Stimulated activated CD4-positive, alpha-beta T cell treated with anti-CD3 and anti-CD28 coated beads, TNF-alpha, amount 100 ng/mL, for 24 hours (primary cell): ENCODE data around the gene PIP5K1C.

Experiments used
- DNase-seq, 3 experiments: peaks; one replicate each; pipeline ENCODE4 v3.0.0-alpha.2; 2020; ENCODE audit warnings: low read depth in 3 of 3

Gene PIP5K1C

DNA sequence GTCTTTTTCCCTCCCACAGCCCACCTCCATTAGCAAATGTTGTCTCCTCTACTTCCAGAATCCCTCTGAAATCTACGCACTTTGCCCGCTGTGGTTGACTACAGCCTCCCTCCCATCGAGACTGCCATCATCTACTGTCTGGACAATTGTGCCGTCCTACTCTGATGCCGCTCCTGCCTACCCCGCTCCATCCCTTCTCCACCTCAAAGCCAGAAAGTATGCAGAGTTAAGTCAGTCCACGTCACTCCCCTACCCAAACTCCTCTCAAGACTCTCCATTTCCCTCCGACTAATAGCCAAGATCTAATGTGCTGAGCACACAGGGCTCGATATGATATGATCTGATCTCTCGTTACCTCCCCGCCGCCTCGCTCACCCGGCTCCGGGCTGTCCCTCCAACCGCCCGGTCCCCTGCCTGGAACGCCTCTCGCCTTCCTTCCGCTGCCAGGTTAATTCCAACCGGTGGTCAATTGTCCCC, 74.2 kb downstream of the PIP5K1C start:
- no peak for DNase-seq

DNA sequence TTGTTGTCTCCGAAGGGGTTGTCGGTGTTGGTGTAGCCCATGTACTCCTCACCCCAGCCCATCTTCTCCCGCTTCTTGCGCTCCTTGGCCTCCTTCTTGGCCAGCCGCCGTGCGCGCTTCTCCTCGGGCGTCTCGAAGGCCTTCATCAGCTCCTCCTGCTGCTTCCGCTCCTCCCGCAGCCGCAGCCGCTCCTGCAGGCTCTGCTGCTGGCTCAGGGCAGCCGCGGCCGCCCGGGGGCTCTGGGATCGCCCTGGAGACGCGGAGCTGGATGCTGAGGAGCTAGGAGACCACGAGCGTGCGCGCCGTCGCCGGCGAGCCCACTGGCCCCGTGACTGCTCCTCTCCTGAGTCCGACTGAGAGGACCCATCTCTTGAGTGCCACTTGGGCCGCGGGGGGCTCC, 76.6 kb downstream of the PIP5K1C start:
- no peak for DNase-seq

DNA sequence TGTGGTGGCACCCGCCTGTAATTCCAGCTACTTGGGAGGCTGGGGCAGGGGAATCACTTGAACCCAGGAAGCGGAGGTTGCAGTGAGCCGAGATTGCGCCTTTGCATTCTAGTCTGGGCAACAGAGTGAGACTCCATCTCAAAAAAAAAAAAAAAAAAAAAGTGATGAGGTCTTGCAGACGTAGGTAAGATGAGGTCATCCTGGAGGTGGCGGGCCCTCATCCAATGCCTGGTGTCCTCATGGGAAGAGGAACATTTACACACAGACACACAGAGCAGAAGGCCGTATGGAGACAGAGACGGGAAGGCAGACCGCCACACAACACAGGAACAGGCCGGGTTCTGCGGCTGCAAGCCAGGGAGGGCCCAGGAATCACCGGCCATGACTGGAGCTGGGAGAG, 78.0 kb downstream of the PIP5K1C start:
- DNase-seq, result no peak

DNA sequence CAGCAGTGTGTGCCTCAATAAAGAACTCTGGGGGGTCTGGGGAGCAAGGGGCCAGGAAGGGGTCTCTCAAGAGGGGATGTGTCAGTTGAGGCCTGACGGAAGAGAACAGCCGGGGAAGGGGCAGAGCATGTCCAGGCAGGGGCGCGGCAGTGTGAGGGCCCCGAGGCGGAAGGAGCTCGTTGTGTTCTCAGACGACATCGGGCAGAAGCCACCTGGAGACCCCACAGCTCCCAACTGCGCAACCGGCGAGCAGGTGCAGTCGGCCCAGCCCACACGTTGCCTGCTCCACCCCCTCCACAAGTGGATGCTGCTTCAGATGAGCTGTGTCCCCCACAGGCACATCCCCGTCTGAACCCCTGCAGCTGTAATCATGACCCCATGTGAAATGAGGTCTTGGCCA, 78.6 kb downstream of the PIP5K1C start:
- no peak for DNase-seq

DNA sequence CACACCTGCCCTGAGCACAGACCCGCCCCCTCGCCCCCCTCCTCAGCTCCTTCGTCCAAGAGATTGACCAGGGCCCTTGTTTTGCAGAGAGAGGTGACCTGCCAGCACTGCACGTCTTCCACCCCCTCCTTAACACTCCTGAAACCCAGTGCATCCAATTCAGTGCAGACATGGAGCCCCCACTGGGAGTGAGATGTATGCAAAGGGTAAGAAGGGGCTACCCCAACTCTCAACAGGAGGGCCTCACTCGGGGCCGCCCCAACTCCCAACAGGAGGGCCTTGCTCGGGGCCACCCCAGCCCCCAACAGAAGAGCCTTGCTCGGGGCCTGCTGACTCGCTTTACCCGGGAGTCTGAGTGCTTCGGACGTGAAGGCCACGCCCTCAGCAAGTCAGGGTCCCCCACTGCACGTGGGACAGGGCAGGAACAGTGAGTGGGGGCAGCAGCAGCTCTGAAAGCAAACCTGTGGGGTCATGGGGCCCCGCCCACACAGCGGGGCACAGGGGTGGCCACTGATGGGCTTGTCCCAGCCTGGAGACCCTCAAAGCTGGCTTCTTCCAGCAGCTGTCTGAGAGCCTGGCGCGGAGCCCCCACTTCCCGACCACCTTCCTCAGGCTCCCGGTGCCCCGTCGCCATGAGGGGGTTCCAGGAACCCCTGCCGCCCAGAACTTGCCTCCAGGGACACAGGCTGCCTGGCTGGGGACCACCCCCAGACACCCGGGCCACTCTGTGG, 79.3 kb downstream of the PIP5K1C start:
- no peak for DNase-seq

DNA sequence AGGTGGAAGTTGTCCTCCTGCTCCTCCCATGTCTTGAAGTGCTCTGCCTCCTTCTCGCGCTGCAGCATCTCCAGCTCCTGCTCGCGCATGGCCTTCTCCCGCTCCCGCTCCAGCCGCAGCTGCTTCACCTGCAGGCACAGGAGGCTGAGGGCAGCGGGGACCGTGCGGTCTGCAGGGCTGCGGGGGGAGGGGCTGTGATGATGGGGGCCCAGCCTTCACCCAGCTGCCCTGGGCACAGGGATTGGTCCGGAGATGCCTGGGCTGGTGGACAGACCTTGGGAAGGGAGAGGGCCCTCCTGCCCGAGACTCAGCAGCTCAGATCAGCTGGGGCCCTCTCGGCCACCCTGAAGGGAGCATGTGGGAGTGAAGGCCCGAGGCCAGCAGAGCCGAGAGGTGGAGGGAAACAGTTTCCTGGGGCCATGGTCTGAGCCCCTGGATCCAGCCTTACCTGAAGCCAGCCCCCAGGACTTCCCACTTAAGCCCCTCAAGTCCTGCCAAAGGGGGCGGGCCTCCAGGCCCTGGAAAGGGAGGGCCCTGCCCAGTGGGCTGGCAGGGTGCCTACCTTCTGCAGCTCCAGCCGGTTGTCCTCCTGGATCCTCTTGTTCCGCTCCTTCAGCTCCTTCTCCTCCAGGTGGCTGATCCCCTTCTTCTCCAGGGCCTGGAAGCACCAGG, 80.0 kb downstream of the PIP5K1C start:
- no peak for DNase-seq

DNA sequence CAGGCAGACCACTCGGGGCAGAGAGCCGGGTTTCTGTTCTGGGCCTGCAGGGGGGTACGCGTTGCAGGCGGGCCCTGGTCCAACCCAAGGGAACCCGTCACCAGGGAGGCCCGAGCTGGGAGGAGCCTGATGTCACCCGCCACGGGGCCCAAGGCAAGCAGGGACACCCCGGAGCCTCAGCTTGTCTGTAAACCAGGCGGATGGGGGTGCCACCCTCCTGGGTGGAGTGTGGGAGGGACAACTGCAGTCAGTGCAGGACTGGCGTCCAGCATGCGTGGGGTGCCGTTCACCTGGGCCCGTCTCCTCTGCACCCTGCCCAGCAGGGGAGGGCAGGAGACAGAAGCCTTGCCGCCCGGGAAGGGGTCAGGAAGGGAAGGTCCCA, 80.6 kb downstream of the PIP5K1C start:
- no peak for DNase-seq

DNA sequence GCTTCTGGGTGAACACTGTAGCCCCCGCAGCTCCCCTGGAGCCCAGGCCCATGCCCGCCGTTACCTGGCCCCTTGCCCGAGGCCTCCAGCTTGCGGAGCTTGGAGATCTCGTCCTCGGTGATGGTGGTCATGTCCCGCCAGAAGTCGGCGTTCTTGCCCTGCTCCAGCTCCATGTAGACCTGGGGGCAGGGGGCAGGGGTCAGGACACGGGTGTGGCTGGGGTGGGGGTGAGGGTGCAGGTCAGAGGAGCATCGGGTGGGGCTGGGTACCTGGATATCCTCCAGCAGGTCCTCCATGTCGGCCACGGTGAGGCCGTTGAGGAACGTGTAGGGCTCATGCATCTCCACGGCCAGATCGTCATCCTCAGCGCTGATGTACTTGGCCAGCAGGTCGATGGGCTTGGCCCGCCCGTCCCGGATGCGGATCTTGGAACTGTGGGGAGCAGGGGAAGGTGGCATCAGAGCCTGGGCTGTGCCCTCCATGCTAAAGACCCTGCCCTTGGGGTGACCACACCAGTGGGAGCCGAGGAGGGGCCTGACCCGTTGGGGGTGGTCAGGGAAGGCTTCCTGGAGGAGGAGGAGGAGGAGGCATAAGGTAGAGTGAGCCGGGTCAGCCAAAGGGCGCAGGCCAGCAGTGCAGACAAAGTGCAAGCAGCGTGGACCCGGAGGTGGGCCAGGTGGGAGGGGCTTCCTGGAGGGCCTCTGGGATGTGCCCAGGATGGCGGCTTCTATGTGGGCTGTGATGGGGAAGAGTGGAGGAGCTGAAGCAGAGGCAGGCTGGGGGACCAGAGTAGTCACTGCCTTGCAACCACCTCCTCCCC, 81.2 kb downstream of the PIP5K1C start:
- DNase-seq, result no peak

DNA sequence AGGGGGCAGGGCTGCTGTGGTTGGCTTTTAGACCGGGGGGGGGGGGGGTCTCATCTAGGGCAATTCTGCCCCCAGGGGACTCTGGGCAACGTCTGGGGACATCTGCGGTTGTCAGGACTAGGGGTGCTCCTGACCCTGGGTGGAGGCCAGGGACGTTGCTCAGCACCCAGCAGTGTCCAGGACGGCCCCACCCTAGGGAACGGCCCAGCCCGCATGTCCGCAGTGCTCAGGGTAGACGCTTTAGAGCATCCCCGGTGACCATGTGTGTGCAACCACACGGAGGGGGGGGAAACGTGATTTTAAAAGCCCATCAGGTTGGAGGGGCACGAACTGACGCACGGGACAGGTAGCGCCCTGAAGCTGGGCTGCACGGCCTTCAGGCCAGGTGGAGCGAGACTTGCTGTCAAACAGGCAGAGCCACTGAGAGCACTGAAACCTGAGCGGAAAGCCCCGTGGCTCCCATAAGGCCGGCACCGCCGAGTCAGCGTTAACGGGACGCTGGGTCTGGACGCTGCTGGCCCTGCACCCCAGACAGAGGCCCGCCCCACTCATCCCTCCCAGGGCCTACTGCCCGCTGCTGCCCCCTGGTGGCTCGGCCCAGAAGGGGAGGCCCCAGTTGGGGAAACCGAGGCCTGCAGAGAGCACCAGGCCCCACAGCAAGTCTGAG, 82.0 kb downstream of the PIP5K1C start:
- DNase-seq, result peak; percentile 20 to 48 (median 35)

DNA sequence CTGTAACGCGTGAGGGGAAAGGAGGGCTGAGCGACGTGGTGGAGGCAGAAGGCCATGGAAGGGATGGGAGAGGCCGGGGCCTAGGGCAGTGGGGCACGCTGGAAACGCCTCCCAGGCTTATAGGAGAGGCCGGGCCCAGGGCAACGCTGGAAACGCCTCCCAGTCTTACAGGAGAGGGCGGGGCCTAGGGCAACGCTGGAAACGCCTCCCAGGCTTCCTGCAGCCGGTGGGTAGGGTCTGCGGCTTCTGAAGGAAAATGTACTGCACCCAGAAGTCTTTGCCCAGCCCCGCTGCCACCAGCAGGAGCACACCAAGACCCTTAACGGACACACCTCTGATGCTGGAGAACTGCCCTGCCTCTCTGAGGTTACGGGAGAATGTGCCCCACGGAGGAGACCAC, 82.8 kb downstream of the PIP5K1C start:
- DNase-seq, result peak in 1 of 3 experiments; percentile 27

DNA sequence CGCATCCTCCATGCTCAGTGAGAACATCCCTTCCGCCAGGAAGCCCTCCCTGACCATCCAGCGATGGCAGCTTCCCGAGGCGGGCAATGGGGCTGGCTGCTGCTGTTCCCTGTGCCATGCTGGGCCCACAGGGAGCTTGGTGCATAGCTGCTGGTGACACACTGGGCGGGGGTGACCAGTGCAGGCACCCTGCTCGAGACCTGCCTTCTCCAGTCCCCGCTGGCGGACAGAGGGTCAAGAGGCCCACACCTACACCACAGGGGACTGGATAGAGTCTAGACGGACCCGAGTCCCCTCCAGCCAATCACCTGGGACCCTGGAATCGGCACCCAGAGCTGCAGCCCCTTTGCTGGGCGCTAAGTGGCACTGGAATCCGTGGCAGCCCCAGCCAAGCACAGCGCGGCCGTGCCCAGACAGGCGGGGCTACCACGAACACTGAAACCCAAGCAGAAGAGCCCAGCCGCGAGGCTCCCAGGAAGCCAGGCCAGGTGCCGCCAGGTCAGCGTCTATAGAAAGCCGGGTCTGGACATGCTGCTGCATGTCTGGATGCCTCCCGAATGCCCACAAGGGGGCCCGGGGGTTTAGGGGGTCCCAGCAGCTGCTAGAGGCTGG, 84.6 kb downstream of the PIP5K1C start:
- DNase-seq, result no peak

DNA sequence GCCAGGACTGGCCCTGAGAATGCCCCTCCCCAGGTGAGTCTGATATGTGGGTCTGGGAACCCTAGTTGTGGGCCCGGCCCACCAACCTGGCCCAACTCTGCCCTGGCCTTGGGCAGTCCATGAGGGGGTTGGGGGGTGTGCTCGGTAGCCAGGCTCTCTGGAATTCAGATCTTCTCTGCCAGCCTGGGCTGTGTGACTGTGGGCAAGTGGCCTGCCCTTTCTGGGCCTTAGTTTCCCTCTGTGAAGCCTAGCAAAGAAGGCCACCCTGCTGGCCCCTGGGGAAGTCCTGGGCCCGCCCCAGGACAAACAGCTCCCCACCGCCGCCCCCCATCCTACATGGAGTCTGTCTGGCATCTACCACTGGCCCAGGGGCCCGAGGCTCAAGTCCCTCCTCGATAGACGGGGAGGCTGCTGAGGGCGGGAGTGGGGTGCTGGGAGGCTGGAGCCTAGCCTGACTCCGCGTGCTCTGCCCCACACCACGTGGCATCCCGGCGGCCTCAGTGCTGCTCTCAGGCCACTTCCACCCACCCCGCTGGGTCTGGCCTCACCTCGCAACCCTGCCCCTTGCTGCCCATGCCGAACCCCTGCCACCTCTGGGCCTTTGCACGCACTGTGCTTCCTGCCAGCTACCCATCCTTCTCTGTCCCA, 85.3 kb downstream of the PIP5K1C start:
- DNase-seq, result no peak

DNA sequence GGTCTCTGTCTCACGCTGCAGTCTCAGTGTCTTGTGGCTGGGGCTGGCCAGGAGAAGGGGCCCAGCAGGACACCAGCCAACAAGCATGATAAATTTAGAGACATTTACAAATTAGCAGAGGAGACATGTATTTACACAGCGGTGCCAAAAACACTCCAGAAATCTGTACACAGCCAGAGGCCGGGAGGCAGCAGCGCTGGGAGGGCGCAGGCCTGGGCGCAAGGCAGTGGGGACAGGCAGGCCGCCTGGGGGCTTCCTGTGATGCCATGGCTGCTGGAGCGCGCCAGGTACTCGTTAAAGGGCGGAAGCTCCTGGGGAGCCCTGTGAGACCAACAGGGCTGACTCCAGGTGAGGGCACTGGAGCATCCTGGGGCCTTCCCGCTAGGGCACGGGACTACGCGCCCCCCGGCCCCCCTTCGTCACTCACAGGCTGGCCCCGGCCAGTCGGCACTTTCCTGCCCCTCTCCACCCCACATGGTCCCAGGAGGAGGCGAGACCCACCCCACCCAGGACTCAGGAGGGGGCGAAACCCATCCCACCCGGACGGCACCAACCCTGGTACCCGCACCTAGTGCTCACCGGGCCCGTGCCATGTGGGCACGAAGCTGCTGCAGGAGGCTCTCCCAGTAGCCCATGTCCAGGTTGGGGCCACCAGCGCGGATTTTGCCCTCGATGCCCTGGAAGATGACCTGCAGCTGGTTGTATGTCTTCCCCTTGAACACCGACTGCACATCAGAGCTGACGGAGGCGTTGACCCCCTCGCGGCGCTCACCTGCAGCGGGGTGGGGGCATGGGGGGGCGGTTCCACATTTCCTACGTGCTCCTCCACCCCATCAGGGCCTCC, 86.2 kb downstream of the PIP5K1C start:
- no peak for DNase-seq

DNA sequence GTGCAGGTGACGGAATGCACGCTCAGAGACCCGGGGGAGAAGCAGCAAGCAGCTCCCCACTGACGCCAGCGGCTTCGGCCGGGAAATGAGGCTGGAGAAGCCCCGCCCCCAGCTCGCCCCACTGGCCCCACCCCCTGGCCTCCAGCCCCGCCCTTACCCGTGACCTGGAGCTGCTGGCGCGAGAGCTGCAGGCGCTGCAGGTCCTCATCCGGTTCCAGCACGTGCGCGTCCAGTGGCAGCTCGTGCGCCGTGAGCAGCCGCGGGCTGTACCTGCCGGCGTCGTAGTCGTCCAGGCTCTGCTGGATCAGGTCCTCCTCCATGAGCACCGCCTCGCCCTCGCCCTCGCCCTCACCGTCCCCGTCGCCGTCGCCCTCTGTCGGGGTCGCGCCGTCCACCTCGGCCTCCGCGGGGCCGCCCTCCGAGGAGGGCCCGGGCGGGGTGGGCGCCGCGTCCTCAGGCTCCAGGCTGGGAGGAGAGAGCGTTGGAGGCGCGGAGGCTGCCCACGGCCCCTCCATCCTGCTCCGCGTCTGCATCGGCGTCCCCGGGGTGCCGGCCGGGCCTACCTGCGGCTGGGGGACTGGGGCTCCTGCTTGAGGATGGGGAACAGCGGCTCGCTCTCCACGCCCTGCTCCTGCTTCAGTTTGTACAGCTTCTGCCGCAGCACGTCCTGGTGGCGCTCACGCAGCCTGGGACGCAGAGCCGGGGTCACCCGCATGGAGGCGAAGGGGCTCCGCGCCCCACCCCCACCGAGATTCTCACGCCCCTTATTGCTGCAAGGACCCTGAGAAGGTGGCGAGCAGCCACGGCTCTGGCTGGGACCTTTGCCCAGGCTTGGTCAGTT, 87.1 kb downstream of the PIP5K1C start:
- DNase-seq, result no peak

DNA sequence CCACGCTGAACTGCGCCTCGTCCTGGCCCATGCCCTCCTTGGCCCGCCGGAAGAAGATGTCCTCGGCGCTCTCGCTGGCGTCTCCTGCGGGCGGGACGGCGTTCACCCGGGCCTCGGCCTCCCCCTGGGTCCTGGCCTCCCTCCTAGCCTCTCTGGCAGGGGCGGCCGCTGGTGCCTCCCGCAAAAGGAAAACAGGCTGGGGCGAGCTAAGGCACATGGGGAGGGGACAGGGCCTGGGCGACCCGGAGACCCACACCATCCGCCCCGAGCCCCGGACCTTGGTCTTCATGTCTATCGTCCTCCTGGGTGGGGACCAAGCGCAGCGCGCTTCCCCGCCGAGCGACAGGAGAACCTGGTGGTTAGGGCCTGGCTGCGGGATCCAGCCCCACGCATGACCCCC, 87.9 kb downstream of the PIP5K1C start:
- DNase-seq, result no peak

DNA sequence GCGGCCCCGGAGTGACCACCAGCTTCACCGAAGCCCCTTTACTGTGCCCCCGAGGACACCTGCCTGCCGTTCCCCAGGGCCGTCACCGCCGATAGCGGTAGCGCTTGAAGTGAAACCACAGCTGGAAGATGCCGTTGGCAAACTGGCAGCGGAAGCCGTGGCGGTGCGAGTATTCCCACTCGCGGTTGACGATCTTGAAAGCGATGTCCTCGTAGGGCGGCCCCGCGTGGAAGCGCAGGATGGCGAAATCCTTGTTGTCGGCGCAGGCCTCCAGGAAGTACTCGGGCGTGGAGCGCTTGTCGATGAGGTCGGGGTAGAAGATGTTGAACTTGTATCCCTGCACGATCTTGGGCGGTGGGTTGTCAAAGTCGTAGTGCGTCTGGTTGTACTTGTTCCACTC, 88.4 kb downstream of the PIP5K1C start:
- DNase-seq, result no peak

DNA sequence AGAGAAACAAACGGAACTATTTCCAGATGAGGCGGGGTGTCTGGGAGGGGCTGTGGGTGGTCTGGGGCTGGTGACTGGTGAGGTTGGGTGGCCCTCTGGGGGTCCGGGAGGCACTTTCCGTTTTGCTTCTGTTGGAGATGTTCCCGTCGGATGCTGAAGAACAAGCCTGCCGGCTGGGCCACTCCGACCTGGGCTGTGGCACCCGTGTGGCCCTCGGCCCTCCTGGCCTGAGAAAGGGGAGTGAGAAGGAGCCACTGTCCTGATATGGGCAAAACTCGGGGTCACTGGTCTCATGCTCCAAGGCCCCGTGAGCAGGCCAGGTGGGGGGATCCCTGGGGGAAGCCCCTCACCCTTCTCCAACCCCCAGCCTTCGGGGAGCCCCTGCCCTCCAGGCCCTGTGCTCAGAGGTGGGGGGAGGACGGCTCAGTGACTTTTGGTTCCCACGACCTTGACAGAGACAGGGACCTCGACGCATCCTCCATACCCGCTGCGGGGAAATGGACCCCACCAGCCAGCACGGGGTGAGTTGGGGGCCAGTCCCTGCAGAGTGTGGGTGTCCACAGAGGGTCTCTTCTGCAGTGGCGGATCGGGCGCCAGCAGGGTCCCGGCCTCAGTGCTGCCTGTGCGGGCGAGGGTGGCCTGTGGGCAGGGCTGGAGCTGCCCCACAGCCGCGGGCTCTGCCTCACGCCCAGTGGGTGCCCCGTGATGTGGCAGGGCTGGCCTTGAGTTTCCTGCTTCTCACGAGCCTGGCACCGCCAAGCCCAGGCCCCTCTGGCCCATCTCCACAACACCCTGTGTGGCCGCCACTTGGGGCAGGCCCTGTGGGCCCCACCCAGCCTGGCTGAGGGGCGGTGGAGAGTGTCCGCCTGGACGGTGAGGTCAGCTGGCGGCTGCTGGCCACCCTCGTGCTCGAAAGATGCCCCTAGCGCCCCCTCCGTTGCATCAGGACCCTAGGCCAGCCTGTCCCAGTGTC, 89.2 kb downstream of the PIP5K1C start:
- DNase-seq, result no peak
